ENCODE data around the gene SELENOO.

The SELENOO gene

DNA sequence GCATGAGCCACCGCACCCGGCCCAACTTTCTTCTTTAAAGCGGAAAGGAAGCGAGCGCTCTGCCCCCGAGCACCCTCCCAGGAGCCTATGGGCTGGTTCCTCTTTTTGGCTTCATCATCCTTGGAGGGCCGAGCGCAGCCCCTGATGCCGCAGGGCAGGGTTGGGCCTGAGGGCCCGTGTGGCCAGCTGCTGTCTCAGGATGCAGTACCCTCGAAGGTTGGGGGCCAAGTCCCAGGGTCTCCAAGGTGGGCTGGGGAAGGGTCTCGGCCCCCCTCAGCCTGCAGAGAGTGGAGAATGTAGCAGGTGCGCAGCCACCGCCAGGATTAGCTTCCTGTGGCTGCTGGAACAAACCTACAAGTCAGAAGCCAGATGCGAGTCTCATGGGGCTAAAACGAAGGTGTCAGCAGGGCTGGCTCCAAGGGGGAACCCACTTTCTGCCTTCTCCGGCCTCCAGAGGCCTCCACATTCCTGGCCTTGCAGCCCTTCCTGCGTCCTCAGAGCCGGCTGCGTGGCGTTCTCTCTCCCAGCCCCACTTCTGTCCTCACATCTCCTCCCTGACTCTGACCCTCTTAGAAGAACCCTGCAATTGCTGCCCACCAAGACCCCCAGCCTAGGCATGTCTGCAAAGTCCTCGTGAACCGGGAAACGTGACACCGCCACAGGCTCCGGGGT lies 27.4 kb upstream of the SELENOO start:
- no peak for DNase-seq

DNA sequence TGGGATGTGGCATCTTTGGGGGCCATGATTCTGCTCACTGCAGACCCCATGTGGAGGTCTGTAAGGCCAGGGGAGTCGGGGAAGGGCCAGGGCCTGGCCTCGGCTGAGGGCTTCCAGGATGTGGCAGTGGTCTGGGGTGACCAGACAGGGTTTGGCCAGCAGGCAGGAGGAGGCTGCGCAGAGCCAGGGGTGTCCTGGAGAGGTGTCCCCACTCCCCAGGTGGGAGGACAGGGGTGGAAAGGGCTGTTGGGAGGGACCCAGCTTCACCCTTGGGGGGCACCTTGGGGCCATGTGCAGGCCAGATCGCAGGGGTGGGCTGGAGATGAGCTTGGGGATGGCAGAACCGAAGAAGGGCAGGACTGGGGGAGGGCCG lies 26.8 kb upstream of the SELENOO start:
- DNase-seq, result no peak

GRCh38 chr22:50174382-50175190 lies 26.2 kb upstream of the SELENOO start:
- no peak for DNase-seq

- no peak for DNase-seq
These were observed 25.7 kb upstream of the SELENOO start for GRCh38 chr22:50175191-50175461.

GRCh38 chr22:50175921-50176849 lies 24.6 kb upstream of the SELENOO start:
- no peak for DNase-seq

GRCh38 chr22:50176850-50177536 lies 23.8 kb upstream of the SELENOO start:
- no peak for DNase-seq

DNA sequence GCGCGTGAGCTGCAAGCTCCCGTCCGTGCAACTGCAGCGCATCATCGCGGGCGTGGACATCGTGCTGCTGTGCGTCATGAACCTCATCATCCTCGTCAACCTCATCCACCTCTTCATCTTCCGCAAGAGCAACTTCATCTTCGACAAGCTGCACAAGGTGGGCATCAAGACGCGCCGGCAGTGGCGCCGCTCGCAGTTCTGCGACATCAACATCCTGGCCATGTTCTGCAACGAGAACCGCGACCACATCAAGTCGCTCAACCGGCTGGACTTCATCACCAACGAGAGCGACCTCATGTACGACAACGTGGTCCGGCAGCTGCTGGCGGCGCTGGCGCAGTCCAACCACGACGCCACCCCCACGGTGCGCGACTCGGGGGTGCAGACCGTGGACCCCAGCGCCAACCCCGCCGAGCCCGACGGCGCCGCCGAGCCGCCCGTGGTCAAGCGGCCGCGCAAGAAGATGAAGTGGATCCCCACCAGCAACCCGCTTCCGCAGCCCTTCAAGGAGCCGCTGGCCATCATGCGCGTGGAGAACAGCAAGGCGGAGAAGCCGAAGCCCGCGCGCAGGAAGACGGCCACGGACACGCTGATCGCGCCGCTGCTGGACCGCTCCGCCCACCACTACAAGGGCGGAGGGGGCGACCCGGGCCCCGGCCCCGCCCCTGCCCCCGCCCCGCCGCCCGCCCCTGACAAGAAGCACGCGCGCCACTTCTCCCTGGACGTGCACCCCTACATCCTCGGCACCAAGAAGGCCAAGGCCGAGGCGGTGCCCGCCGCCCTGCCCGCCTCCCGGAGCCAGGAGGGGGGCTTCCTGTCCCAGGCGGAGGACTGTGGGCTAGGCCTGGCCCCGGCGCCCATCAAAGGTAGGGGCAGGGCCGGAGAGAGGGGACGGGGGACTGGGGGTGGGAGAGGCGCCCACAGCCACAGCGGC lies 23.0 kb upstream of the SELENOO start:
- no peak for DNase-seq

GRCh38 chr22:50178471-50178864 lies 22.3 kb upstream of the SELENOO start:
- DNase-seq, result no peak

- DNase-seq, result no peak
These were observed 21.6 kb upstream of the SELENOO start for GRCh38 chr22:50178871-50179869.

- no peak for DNase-seq
These were observed 20.7 kb upstream of the SELENOO start for GRCh38 chr22:50179937-50180726.

DNA sequence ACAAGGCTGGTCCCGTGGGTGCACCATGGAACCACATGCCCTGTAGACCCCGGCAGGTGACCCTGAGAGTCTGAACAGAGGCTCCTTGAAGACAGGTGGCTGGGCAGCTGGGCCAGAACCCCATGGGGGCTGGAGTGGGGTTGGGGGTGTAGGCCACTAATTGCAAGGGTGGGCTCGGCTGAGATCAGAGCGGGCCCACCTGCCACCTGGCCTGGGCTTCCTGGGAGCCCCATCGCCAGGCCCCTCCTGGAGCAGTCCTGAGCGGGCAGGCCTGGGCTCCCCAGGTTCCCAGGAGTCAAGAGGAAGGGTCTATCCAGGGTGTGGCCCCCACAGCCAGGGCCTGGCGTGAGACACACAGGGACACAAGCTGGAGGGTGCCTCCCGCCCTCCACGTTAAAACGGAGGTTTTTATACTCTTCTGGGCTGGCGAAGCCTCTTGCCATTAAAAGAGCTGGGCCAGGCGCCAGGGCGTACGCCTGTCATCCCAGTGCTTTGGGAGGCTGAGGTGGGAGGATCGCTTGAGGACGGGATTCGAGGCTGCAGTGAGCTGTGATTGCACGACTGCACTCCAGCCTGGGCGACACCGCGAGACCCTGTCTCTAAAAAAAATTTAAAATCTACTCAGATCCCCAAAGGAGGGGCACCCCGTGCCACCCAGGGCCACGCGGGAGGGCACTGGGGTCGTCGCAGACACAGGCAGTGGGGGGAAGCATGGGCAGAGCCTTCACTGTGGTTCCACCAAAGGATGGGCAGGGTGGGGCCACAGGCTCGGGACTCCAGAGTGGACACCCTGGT lies 19.9 kb upstream of the SELENOO start:
- DNase-seq, result no peak

DNA sequence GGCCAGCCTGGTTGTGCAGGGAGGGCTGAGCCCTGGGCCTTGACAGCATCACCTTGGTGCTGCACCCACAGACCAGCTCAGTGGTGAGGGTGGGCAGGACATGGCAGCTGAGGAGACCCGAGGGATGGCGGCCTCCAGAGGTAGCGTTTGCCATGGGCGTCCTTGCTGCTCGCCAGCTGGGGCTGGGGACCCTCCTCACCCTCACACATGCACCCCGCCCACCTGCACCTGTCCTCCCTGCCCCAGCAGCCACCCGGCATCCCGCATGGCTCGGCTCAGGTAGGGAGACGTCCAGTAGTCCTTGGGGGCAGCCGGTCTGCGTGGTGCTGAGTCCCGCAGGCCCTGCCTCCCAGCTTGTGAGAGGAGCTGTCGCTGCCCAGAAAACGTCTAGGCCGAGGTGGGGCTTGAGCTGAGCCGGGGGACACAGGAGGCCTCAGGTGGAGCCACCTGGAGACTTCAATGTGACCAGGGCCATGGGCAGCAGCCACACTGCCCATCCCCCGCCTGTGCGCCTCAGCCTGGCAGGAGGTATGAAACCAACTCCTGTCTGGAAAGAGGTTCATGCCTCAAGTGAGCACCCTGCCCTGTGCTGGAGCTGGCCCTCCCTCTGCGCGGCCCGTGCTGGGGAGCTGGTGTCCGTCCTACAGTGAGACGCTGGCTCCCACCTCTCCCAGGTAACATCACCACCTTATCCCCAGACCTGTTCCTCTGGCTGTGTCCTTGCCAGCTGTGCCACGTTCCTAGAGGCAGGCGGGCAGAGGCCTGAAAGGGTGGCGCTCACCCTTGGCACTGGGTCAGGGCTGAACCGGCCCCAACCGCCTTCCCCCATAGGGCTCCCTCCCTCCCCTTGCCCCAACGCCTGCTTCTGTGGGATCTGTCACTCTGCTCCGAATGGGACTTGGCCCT lies 18.4 kb upstream of the SELENOO start:
- no peak for DNase-seq

GRCh38 chr22:50183141-50183971 lies 17.5 kb upstream of the SELENOO start:
- DNase-seq, result no peak

DNA sequence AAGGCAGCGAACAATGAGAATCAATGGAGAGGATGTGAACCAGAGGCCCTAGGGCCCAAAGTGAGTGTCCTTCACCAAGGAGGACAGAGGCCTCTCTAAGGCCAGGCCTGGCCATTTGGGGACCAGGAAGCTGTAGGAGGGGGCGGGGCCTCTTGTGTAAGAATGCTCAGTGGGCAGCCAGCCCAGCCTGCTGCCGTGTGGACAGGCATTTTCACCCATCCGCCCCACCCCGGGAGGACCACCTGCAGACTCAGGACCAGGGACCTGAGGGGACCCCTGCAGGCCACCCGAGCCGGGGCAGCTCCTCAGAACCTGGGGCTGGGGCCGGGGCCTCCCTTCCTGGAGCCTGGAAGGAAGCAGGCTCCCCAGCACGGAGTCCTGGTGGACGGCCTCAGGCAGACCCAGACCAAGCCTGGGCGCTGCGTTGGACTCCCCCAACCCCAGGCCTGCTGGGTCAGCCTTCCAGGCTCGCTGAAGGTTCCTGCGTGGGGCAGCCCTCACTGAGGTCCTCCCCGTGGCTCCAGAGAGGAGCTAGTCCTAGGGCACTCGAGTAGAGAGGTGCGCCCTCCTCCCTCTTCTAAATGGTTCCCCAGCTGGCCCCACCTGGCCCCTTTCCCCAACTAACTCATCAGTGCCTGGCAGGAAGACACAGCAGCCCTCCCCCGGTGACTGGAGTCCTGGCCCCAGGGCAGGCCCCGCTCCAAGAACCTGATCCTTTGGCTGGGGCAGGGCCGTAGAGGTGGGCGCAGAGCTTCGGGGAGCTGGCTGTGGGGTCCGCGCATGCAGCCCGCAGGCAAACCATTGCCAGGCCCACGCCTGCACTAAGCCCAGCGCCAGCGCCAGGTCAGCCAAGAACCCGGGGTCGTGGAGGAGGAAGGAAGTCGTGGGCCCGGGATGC lies 16.6 kb upstream of the SELENOO start:
- DNase-seq, result no peak

GRCh38 chr22:50184902-50185374 lies 15.9 kb upstream of the SELENOO start:
- no peak for DNase-seq
